Activated effector memory CD4-positive, alpha-beta T cell treated with anti-CD3 and anti-CD28 coated beads, Interleukin-2, amount 50 U/mL, for 16 hours (primary cell): ENCODE measurements around the gene SIAH1.
"Not testable (repeated sequence)": the region's sequence is repeated elsewhere in the genome, so short reads cannot be mapped to it uniquely, and the experiment has no call there.

Experiments
- DNase-seq: peaks from one replicate; pipeline ENCODE4 v3.0.0-alpha.2; 2020

SIAH1 gene

DNA sequence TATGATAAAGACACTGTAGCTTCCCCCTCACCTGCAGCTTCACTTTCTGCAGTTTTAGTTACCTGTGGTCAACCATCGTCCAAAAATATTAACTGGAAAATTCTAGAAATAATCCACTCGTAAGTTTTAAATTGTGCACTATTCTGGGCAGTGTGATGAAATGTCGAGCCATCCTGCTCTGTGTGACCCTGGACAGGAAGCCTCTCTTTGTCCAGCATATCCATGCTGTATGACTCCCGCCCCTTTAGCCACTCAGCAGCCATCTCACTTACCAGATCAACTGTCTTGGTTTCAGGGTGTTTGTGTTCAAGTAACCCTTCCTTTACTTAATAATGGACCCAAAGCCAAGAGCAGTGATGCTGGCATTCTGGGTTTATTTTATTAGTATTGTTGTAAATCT is 56.1 kb downstream of the SIAH1 start:
- DNase-seq: no peak

DNA sequence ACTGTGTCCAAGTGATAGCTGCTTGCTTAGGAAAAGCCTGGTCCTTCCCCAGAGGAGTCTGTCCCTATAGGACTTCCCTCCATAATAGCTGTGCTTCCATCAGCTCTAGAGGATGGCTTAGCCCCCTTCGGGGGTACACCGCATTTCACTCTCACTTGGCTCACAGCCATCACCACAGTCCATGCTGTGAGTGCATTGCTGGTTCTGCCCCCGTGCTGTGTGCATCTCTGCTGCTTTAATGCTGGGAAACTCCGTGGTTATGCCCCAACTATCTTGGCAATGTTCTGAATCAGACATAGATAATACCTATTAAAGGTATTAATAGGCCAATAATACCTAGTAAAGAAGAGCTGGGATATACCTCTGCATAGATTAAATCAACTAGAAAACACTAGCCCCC is 58.3 kb downstream of the SIAH1 start:
- no peak for DNase-seq

DNA sequence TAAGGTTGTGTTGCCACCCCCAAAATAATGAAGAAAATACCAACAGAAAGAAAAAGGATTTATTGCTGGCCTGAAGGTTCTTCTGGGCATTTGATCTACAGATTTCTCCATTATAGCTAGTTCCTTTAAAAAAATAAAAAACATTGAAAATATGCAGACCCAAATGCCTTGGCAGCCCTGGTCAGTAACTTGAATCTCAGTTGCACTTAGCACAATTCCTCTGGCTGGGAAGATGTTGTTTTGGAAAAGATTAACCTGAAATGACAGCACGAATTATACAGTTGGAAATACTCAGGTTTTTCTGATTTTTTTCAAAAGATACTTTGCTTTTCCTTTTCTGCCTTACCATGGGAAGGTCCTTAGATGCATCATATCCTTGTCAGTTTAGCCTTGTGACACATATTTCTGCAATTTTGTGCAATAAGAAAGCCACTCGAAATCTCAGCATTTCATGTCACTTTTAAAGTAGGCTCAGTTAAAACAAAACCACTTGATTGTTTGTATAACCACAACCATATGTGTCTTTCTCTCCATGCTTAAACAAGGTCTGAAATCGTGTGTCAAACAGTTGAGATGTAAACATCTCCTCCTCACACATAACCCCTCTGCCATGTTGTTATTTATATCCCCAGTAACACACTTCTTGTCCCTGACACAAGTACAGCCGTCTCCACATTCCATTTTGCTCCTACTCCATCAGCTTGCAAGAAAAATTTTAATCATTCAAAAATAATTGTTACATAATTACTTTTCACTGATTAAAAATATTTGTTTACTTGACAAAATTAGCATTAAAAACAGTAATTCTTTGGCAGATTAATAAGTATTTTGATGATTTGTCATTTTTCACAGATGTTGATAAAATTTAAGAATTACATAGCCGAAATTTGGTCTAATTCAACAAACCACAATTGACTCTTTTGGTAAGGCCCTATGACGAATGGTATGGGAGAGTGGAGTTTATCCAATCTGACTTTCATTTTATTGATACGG is 61.1 kb downstream of the SIAH1 start:
- DNase-seq: no peak

DNA sequence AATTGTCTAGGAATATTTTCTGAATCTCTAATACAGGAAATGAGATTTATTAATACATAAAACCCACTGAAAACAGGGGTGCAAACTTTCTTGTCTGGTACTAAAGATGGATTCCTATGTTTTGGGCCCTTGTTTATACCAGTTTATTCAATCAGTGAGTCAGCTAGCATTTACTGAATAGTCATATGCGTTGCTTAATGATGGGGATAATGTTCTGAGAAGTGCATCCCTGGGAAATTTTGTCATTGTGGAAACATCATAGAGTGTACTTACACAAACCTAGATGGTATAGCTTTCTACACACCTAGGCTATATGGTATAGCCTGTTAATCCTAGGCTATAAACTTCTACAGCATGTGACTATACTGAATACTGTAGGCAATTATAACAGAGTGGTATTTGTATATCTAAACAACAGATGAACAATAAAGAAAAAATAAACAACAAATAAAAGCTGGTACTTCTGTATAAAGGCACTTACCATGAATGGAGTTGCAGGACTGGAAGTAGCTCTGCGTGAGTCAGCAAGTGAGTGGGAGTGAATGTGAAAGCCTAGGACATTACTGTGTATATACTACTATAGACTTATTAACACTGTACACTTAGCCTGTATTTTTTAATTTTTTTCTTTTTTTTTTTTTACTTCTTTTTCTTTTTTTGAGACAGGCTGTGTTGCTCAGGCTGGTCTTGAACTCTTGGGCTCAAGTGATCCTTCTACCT is 63.7 kb downstream of the SIAH1 start:
- no peak for DNase-seq

DNA sequence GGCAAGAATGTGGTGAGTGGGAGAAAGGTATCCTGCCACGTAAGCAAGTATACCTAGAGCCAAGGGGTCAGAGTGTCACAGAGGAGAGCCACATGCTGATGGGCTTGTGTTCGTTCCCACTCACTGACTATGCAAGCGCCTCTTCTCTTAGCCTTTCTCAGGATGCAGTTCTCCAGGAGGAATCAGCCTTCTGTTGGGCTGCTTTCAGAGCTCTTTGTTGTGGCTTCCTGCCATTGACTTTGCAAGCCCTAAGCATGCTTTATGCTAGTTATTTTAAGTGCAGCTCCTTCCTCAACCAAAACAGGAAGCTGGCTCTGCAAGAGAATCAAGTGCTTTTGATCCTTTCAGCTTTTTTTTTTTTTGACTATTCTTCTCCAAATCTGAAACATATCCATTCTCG is 66.6 kb downstream of the SIAH1 start:
- peak; percentile 67 for DNase-seq

DNA sequence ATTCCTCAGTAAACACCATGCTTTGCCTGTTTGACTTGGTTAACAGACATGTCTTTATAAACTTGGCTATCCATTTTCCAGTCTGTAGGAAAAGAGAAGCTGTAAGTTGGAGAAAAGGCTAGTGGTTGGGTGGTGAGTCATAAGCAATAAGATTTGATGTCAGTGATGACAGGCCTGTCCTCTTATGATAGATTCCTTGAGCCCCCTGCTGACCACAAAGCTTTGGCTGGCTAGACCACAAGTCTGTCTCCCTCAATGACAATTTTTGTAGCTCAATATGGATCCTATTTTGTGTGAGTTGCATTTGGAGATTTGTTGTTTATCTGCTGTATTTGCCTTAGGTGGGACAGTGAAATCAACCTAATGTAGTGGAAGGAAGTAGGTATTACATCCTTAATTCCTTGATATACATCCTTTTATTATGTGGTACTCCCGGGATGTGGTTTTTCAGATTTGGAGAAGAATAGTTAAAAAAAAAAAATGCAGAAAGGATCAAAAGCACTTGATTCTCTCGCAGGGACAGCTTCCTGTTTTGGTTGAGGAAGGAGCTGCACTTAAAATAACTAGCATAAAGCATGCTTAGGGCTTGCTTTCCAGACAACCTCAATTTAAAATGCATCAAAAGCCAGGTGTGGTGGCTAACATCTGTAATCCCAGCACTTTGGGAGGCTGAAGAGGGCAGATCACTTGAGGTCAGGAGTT is 67.4 kb downstream of the SIAH1 start:
- DNase-seq: no peak

DNA sequence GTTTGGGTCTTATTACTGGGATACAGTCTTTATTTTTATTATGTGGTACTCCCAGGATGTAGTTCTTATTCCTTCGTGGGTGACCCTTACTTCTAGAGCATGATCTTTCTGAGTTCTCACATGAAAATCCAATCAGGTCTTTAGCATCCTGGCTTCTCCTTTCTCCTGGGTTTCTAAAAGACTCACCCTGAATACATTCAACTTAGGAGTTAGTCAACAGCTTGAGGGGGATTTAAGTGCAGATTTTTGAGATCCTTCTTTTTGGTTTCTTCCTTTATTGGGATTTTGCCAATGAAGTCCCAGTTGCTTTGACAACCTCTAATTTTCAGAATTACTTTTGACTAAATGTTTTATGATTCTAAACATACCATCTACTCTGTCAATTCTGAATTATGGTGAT is 68.2 kb downstream of the SIAH1 start:
- no peak for DNase-seq

DNA sequence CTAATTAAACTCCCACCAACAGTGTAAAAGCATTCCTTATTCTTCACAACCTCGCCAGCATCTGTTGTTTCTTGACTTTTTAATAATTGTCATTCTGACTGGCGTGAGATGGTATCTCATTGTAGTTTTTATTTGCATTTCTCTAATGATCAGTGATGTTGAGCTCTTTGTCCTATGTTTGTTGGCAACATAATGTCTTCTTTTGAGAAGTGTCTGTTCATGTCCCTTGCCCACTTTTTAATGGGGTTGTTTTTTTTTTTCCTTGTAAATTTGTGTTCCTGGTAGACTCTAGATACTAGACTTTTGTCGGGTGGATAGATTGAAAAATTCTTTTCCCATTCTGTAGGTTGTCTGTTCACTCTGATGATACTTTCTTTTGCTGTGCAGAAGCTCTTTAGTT is 71.3 kb downstream of the SIAH1 start:
- DNase-seq: not testable (repeated sequence)

DNA sequence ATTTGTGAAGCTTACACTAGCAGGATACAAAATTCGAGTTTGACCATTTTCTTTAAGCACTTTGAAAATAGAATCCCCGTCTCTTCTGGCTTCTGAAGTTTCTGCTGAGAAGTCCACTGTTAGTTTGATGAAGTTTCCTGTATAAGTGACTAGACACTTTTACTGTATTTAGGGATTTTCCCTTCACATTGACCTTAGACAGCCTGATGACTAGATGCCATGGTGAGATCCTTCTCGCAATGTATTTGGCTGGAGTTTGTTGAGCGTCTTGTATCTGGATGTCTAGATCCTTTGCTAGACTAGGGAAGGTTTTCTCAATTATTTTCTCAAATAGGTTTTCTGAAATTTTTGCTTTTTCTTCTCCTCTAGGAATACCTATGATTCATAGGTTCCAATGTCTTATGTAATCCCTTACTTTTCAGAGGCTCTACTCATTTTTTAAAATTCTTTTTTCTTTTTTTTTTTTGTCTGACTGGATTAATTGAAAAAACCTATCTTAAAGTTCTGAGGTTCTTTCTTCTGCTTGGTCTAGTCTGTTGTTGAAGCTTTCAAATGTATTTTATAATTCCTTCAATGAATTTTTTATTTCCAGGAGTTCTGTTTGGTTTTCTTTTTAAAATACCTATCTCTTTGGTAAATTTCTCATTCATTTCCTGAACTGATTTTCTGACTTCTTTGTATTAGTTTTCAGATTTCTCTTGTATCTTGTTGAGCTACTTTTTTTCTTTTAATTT is 74.1 kb downstream of the SIAH1 start:
- no peak for DNase-seq
